HG03066 (cell line): ENCODE measurements around the gene CA10.

Source experiments
- ATAC-seq: cut with Tn5 transposase; IDR thresholded peaks from one replicate; pipeline ENCODE4 v1.9.1; 2021; ENCODE audit warnings: low read depth; ENCODE audit not compliant: unreplicated experiment

CA10 gene

GRCh38 chr17:51827140-51827539 lies 331.4 kb downstream of the CA10 start:
- no peak for ATAC-seq

GRCh38 chr17:51820766-51821165 lies 337.7 kb downstream of the CA10 start:
- ATAC-seq: no peak

- ATAC-seq: no peak
These were observed 338.3 kb downstream of the CA10 start for GRCh38 chr17:51820252-51820651.

- ATAC-seq: no peak
These were observed 338.9 kb downstream of the CA10 start for GRCh38 chr17:51819341-51820219.

- ATAC-seq: no peak
These were observed 339.7 kb downstream of the CA10 start for GRCh38 chr17:51818777-51819176.

- ATAC-seq: no peak
These were observed 340.6 kb downstream of the CA10 start for GRCh38 chr17:51817955-51818354.

- no peak for ATAC-seq
These were observed 341.4 kb downstream of the CA10 start for GRCh38 chr17:51817117-51817516.

- ATAC-seq: no peak
These were observed 343.4 kb downstream of the CA10 start for GRCh38 chr17:51815097-51815496.

- no peak for ATAC-seq
These were observed 344.0 kb downstream of the CA10 start for GRCh38 chr17:51814521-51814920.

- ATAC-seq: no peak
These were observed 344.7 kb downstream of the CA10 start for GRCh38 chr17:51813784-51814174.

- no peak for ATAC-seq
These were observed 345.3 kb downstream of the CA10 start for GRCh38 chr17:51813140-51813783.

GRCh38 chr17:51807460-51807859 lies 351.1 kb downstream of the CA10 start:
- ATAC-seq: no peak

- ATAC-seq: no peak
These were observed 352.7 kb downstream of the CA10 start for GRCh38 chr17:51805765-51806164.

- no peak for ATAC-seq
These were observed 353.3 kb downstream of the CA10 start for GRCh38 chr17:51805185-51805584.

GRCh38 chr17:51803161-51803560 lies 355.4 kb downstream of the CA10 start:
- no peak for ATAC-seq

- ATAC-seq: no peak
These were observed 356.0 kb downstream of the CA10 start for GRCh38 chr17:51802544-51802943.

GRCh38 chr17:51801626-51802025 lies 356.9 kb downstream of the CA10 start:
- no peak for ATAC-seq

- ATAC-seq: no peak
These were observed 358.5 kb downstream of the CA10 start for GRCh38 chr17:51799981-51800380.

- no peak for ATAC-seq
These were observed 359.3 kb downstream of the CA10 start for GRCh38 chr17:51799240-51799639.

- ATAC-seq: no peak
These were observed 361.4 kb downstream of the CA10 start for GRCh38 chr17:51797150-51797549.

GRCh38 chr17:51796026-51796425 lies 362.5 kb downstream of the CA10 start:
- ATAC-seq: no peak

- ATAC-seq: no peak
These were observed 363.1 kb downstream of the CA10 start for GRCh38 chr17:51795401-51795800.
